ENCODE measurements around the gene COL20A1.
"Not testable (repeated sequence)": the region's sequence is repeated elsewhere in the genome, so short reads cannot be mapped to it uniquely, and the experiment has no call there.

COL20A1 gene

GRCh38 chr20:63377256-63377941 lies 84.4 kb downstream of the COL20A1 start:
- no peak for DNase-seq (ENCODE audit: low read depth)

GRCh38 chr20:63377951-63378381 lies 85.0 kb downstream of the COL20A1 start:
- DNase-seq (ENCODE audit: low read depth): no peak

- DNase-seq (ENCODE audit: low read depth): no peak
Observed at GRCh38 chr20:63378626-63379025, 85.6 kb downstream of the COL20A1 start.

GRCh38 chr20:63379296-63379695 lies 86.3 kb downstream of the COL20A1 start:
- no peak for DNase-seq (ENCODE audit: low read depth)

- DNase-seq (ENCODE audit: low read depth): not testable (repeated sequence)
Observed at GRCh38 chr20:63379872-63380271, 86.9 kb downstream of the COL20A1 start.

GRCh38 chr20:63380346-63380870 lies 87.4 kb downstream of the COL20A1 start:
- DNase-seq (ENCODE audit: low read depth): no peak

- no peak for DNase-seq (ENCODE audit: low read depth)
Observed at GRCh38 chr20:63381781-63382431, 88.9 kb downstream of the COL20A1 start.

GRCh38 chr20:63382551-63383300 lies 89.7 kb downstream of the COL20A1 start:
- DNase-seq (ENCODE audit: low read depth): no peak

GRCh38 chr20:63383556-63383955 lies 90.6 kb downstream of the COL20A1 start:
- DNase-seq (ENCODE audit: low read depth): no peak

GRCh38 chr20:63384336-63384735 lies 91.3 kb downstream of the COL20A1 start:
- no peak for DNase-seq (ENCODE audit: low read depth)
